Measurements from ENCODE around the gene RASSF7.
"Not testable (repeated sequence)": the region's sequence is repeated elsewhere in the genome, so short reads cannot be mapped to it uniquely, and the experiment has no call there.

RASSF7 gene

DNA sequence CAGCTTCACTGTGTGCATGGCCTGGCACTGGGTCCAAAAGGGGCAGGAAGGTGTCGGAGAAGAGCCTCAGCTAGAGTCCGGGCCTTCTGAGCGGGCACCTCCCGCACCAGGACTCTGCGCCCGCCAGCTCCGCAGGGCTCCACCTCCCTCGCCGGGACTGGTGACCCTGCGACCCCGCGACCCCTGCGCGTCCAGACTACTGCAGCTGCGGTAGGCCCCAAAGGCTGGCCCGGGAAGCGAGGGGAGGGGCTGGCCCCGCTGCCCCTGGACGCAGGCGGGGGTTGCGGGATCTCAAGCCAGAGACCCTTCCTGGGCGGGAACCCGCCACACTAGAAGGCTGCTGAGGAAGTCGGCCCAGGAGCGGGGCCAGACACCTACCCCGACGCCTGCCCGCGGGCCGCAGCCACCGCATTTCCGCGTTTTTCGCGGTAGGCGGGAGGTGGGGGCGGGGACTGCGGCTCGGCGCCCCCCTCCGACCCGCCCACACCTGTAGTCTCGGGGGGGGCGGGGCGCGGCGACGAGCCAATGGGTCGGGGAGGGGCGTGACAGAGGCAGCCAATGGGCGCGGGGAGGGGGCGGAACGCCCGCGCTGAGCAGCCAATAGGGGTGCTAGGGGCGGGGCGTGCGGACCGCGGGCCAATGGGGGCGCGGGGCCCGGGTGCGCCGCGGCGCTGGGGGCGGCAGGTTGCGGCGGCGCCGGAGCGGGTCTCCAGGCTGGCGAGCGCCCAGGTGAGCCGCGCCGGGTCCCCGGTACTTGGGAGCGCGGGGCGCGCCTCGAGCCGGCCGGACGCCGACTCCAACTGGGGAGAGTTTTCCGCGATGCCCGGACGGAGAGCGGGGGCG lies at the start of gene RASSF7, which contains the start of gene LMNTD2:
RASSF7 (plus strand) TSS at position 666 of the 843 bp plus-strand sequence. CDS start 799 bp downstream, outside the sequence.
LMNTD2 (minus strand) TSS at position 434 of the 843 bp plus-strand sequence; CDS start at position 412, 22 bp downstream.
- ATAC-seq: peak; percentile 87
- Mint-ChIP-seq H3K9me3 (no peaks in the 10 kb centered on the region), H3K27me3 (peaks cover 27% of the 10 kb centered on the region), H3K4me3 (peak within 1 kb of the TSS; percentile 91 to 95), H3K4me1 (peaks cover 47% of the 10 kb centered on the region), H3K27ac (peak within 1 kb of the TSS in 1 of 2 donors; percentile 93)
- DNase-seq: peak; percentile 93 to 94

DNA sequence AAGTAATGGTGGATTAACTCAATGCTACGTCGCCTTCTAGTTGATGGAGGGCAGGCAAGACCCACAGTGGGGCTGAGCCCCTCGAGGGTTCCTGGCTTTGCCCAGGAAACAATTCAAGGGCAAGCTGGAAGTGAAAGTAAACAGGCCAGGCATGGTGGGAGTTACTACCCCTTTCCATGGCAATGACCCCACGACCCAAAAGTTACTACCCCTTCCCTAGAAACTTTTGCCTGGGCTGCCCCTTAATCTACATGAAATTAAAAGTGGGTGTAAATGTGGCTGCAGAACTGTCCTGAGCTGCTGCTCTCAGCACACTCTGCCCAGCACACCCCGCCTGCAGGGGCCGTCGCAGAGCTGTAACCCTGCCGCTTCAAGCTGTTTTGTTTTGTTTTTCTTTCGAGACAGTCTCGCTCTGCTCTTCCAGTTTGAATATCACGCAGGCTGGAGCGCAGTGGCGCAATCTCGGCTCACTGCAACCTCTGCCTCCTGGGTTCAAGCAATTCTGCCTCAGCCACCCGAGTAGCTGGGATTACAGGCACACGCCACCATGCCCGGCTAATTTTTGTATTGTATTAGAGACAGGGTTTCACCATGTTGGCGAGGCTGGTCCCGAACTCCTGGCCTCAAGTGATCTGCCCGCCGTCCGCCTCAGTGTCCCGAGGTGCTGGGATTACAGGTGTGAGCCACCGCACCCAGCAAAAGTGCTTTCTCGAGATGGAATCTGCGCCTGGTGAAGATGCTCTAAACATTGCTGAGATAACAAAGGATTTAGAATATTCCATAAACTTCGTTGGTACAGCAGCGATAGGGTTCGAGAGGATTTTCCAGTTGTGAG lies 47.8 kb upstream of the RASSF7 start:
- Mint-ChIP-seq H3K27me3 (no peaks in the 10 kb centered on the region), H3K4me3 (no peak overlapping the region), H3K9me3 (peaks cover 11 to 12% of the 10 kb centered on the region in 2 donors), H3K4me1 (peaks cover 20% of the 10 kb centered on the region), H3K27ac (no peak overlapping the region)
- ATAC-seq (no peak), DNase-seq (no peak)

DNA sequence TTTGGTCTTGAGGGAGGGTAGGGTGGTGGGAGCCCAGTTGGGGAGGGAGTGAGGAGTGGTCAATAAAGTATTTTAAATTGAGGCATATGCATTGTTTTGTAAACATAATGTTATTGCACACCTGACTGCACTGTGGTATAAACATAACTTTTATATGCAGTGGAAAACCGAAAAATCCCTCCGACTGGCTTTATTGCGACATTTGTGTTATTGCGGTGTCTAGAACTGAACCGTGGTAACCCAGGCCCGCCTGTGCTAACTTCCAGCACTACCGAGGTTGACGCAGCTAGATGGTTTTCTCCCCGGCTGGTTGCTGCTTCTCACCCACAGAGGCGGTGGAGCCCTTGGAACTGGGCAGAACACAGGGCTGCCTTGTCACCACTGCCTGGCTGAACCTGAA lies 46.2 kb upstream of the RASSF7 start:
- DNase-seq (no peak), ATAC-seq (no peak)
- Mint-ChIP-seq H3K27me3 (no peaks in the 10 kb centered on the region), H3K27ac (no peak overlapping the region), H3K4me1 (peaks cover 26% of the 10 kb centered on the region), H3K9me3 (peaks cover 11 to 12% of the 10 kb centered on the region in 2 donors), H3K4me3 (no peak overlapping the region)

DNA sequence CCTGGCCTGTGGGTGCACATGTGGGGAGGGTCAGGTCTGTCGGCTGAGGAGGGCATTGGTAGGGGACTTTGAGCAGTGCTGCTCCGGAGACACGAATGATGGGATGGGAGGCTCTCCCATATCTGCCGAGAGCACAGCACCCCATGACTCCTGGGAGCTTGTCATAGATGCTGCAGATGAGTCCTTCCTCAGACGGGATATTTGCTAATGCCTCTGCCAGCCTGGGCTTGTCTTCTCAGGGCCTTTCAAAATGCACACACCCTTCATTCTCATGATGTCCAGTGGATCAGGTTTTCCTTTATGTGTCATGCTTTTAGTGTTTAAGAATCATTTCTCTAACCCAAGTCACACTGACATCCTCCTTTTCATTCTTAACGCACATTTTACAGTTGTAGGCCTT lies 45.6 kb upstream of the RASSF7 start:
- Mint-ChIP-seq H3K4me1 (peaks cover 21% of the 10 kb centered on the region), H3K27me3 (no peaks in the 10 kb centered on the region), H3K27ac (no peak overlapping the region), H3K4me3 (no peak overlapping the region), H3K9me3 (peaks cover 11 to 12% of the 10 kb centered on the region in 2 donors)
- ATAC-seq (no peak), DNase-seq (no peak)

DNA sequence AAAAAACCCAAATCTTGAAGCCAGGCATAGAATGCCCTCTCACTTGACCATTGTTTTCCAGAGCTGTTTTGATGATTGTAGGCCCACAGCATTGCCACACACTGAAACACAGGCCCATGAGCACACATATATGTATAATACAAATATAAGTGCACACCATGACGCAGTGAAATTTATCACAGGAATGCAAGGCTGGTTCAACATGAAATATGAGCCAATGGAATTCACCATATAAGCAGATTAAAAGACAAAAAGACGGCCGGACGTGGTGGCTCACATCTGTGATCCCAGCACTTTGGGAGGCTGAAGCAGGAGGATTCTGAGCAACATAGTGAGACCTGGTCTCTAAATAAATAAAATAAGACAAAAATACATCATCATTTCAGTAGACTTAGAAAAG lies 44.4 kb upstream of the RASSF7 start:
- Mint-ChIP-seq H3K4me3 (no peak overlapping the region), H3K27me3 (no peaks in the 10 kb centered on the region), H3K9me3 (peaks cover 11 to 12% of the 10 kb centered on the region in 2 donors), H3K27ac (no peak overlapping the region), H3K4me1 (peaks cover 31% of the 10 kb centered on the region)
- DNase-seq: no peak
- no peak for ATAC-seq

GRCh38 chr11:516918-517685 lies 43.7 kb upstream of the RASSF7 start:
- not testable (repeated sequence) for H3K27ac Mint-ChIP-seq, ATAC-seq, H3K27me3 Mint-ChIP-seq, H3K4me3 Mint-ChIP-seq, DNase-seq
- Mint-ChIP-seq H3K4me1 (peaks cover 26% of the 10 kb centered on the region), H3K9me3 (peaks cover 11 to 12% of the 10 kb centered on the region in 2 donors)

GRCh38 chr11:518463-519202 lies 42.1 kb upstream of the RASSF7 start:
- Mint-ChIP-seq H3K27ac (peak overlapping the region in 1 of 2 donors; percentile 97), H3K4me1 (peaks cover 20% of the 10 kb centered on the region), H3K27me3 (no peaks in the 10 kb centered on the region), H3K4me3 (peak overlapping the region; percentile 82 to 97), H3K9me3 (peaks cover 11 to 12% of the 10 kb centered on the region in 2 donors)
- ATAC-seq (peak; percentile 94), DNase-seq (peak; percentile 92)

DNA sequence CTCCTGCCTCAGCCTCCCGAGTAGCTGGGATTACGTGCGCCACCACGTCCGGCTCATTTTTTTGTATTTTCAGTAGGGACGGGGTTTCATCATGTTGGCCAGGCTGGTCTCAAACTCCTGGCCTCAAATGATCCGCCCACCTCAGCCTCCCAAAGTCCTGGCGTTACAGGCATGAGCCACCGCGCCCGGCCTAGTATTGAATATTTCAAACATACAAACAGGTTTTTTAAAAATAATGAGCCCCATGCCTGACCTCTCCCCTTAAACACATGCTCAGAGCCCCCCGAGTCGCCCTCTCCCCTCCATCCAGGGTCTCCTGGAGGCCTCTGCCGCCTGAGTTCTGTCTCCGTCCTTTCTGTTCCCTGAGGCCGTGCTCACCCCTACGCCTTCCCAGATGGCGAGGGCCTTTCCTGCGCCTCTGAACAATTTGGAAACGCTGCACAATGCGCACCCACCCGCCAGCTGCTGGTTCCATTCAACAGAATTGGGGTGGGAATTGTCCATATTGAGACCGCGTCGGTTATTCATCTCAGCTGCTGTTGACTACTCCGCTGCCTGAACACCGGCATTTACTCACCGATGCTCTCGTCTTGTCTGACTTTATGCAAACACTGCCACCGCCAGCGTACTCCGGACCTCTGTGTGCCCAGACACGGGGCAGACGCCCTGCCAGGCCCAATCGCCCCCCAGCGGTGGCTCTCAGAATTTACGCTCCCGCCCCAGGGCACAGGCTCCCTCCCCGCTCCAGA lies 40.2 kb upstream of the RASSF7 start:
- Mint-ChIP-seq H3K27ac (no peak overlapping the region), H3K4me3 (peak overlapping the region in 1 of 2 donors; percentile 37)
- no peak for ATAC-seq

GRCh38 chr11:521177-521688 lies 39.5 kb upstream of the RASSF7 start:
- H3K4me1 Mint-ChIP-seq: peaks cover 20% of the 10 kb centered on the region
- H3K27ac Mint-ChIP-seq: no peak overlapping the region
- DNase-seq (no peak), ATAC-seq (no peak)
- no peak overlapping the region for H3K4me3 Mint-ChIP-seq
- H3K27me3 Mint-ChIP-seq: no peaks in the 10 kb centered on the region
- H3K9me3 Mint-ChIP-seq: peaks cover 7 to 8% of the 10 kb centered on the region in 2 donors

More for the DNA sequence above, 40.2 kb upstream of the RASSF7 start:
- no peaks in the 10 kb centered on the region for H3K27me3 Mint-ChIP-seq
- peaks cover 20% of the 10 kb centered on the region for H3K4me1 Mint-ChIP-seq
- H3K9me3 Mint-ChIP-seq: peaks cover 11 to 12% of the 10 kb centered on the region in 2 donors
- peak in 1 of 2 donors; percentile 49 for DNase-seq

DNA sequence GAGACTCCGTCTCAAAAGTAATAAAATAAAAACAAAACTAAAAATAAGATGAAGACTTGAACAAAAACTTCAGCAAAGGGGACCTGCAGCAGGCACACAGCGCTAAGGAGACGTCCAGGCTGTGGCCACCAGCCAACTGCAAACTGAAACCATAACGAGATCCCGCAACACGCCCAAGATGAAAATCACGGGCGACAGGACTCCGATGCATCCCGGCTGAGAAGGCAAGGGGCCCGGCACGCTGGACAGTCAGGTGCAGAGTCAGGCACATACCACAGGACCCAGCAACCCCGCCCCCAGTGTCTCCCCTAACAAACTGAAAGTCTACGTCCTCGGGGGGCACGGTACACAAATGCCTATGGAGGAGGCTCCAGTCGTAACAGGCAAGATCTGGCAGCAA lies 34.6 kb upstream of the RASSF7 start:
- no peak for DNase-seq
- Mint-ChIP-seq H3K4me3 (no peak overlapping the region), H3K27ac (no peak overlapping the region), H3K4me1 (no peaks in the 10 kb centered on the region), H3K9me3 (no peaks in the 10 kb centered on the region), H3K27me3 (no peaks in the 10 kb centered on the region)
- ATAC-seq: no peak

- H3K27ac Mint-ChIP-seq: no peak overlapping the region
- no peak for ATAC-seq
- H3K4me3 Mint-ChIP-seq: no peak overlapping the region
Measured at GRCh38 chr11:528166-528814, 32.5 kb upstream of the RASSF7 start.

GRCh38 chr11:528815-529727 lies 31.7 kb upstream of the RASSF7 start:
- peak overlapping the region in 1 of 2 donors; percentile 78 for H3K27ac Mint-ChIP-seq
- peaks cover 8% of the 10 kb centered on the region for H3K4me1 Mint-ChIP-seq
- no peak for ATAC-seq

More at GRCh38 chr11:528166-528814, 32.5 kb upstream of the RASSF7 start:
- DNase-seq: no peak
- Mint-ChIP-seq H3K9me3 (no peaks in the 10 kb centered on the region), H3K4me1 (peaks cover under 1% of the 10 kb centered on the region), H3K27me3 (no peaks in the 10 kb centered on the region)

More at GRCh38 chr11:528815-529727, 31.7 kb upstream of the RASSF7 start:
- no peak for DNase-seq
- Mint-ChIP-seq H3K4me3 (no peak overlapping the region), H3K9me3 (no peaks in the 10 kb centered on the region), H3K27me3 (no peaks in the 10 kb centered on the region)

All from stimulated activated naive CD8-positive, alpha-beta T cell treated with anti-CD3 and anti-CD28 coated beads, Interleukin-15, amount 100 ng/mL, for 72 hours (primary cell).